ENCODE results near the gene TJP3. TPM values are rescaled to one million over a fixed set of nuclear protein-coding genes. Genes with fewer than 3 reads are reported as not detected.

Gene TJP3
- total RNA-seq, 1 experiment from 2014 or later = not detected

GRCh38 chr19:3790941-3791340 is 82.8 kb downstream of the TJP3 start:
- Histone ChIP-seq H3K27me3 (no peaks in the 10 kb centered on the region), H3K4me3 (no peak overlapping the region), H3K36me3 (no peaks in the 10 kb centered on the region), H3K27ac (no peak overlapping the region), H3K9me3 (replicated peaks) (no peaks in the 10 kb centered on the region), H3K4me1 (no peaks in the 10 kb centered on the region)
- no peak for DNase-seq

- Histone ChIP-seq H3K27ac (no peak overlapping the region), H3K4me1 (no peaks in the 10 kb centered on the region), H3K4me3 (no peak overlapping the region), H3K36me3 (no peaks in the 10 kb centered on the region), H3K9me3 (replicated peaks) (peaks cover 4% of the 10 kb centered on the region; the same call in 1 of the 2 replicates), H3K27me3 (no peaks in the 10 kb centered on the region)
- no peak for DNase-seq
Observed at GRCh38 chr19:3792114-3792513, 83.9 kb downstream of the TJP3 start.

- H3K36me3 ChIP-seq = no peaks in the 10 kb centered on the region
- peaks cover 4% of the 10 kb centered on the region; the same call in 1 of the 2 replicates for H3K9me3 ChIP-seq (replicated peaks)
- no peak overlapping the region for H3K4me3 ChIP-seq
- no peaks in the 10 kb centered on the region for H3K27me3 ChIP-seq
- no peaks in the 10 kb centered on the region for H3K4me1 ChIP-seq
- no peak overlapping the region for H3K27ac ChIP-seq
- no peak for DNase-seq
Observed at GRCh38 chr19:3793799-3794198, 85.6 kb downstream of the TJP3 start.

DNA sequence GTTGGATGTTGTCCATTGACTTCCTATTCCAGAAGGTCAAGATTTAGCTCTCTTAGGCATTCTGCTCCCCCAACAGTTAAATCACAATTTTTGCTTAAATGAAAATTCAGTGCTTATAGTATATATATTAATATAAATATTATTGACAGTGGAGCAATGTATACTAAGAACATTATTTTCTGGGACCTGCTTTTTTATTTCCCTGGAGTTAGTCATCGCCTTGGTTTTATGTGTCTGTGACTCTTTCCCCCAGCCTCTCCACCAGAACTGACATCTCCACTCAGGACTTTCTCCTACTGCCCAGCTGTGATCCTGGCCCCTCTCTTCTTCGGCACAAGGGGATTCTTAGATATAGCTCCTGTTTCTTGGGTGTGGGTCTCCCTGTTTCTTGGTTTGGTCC is 88.2 kb downstream of the TJP3 start:
- Histone ChIP-seq H3K4me3 (no peak overlapping the region), H3K4me1 (no peaks in the 10 kb centered on the region), H3K9me3 (replicated peaks) (peaks cover 4% of the 10 kb centered on the region; the same call in 1 of the 2 replicates), H3K27me3 (peaks cover 7% of the 10 kb centered on the region), H3K36me3 (no peaks in the 10 kb centered on the region), H3K27ac (no peak overlapping the region)
- DNase-seq = no peak

DNA sequence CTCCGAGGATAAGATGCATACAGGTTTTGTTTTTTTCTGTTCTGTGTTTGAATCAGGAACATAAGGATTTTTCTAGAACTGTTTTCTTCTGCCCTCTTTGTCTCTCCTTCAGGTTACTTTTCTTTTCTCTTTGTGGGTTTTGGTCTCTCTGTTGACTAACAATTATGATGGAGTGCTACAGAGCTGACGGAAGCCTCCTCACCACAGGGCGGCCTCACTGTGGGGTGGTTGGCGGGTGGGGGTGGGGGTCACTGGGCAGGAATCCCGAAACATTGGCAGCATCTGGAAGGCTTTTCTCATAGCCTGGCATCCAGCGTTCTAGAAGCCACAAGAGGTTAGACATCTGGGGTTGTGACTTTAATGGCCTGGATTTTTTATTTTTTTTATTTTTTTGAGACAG is 90.0 kb downstream of the TJP3 start:
- no peak for DNase-seq

More for the DNA sequence above, 90.0 kb downstream of the TJP3 start:
- peaks cover 4% of the 10 kb centered on the region; the same call in 1 of the 2 replicates for H3K9me3 ChIP-seq (replicated peaks)
- H3K27ac ChIP-seq = no peak overlapping the region
- H3K4me1 ChIP-seq = no peaks in the 10 kb centered on the region
- no peaks in the 10 kb centered on the region for H3K36me3 ChIP-seq
- peaks cover 20% of the 10 kb centered on the region for H3K27me3 ChIP-seq
- H3K4me3 ChIP-seq = no peak overlapping the region

Other genes with a start within 250 kb of the TJP3 start
- not detected in 2 replicates for gene SMIM24, start 227.9 kb upstream of the TJP3 start, total RNA-seq (2014; rRNA removed; shearing (Covaris generic))
- not detected in 2 replicates for gene SMIM44, start 224.9 kb upstream of the TJP3 start, total RNA-seq (2014; rRNA removed; shearing (Covaris generic))
- 11.7 and 12.3 TPM in 2 replicates for gene DOHH, start 207.7 kb upstream of the TJP3 start, total RNA-seq (2014; rRNA removed; shearing (Covaris generic))
- 31.4 and 31.8 TPM in 2 replicates for gene FZR1, start 202.1 kb upstream of the TJP3 start, total RNA-seq (2014; rRNA removed; shearing (Covaris generic))
- gene TEKTIP1, start 169.2 kb upstream of the TJP3 start, total RNA-seq (2014; rRNA removed; shearing (Covaris generic)) = not detected in 2 replicates
- 54.6 and 57.1 TPM in 2 replicates for gene MFSD12, start 150.8 kb upstream of the TJP3 start, total RNA-seq (2014; rRNA removed; shearing (Covaris generic))
- 45.0 and 48.0 TPM in 2 replicates for gene HMG20B, start 135.4 kb upstream of the TJP3 start, total RNA-seq (2014; rRNA removed; shearing (Covaris generic))
- gene GIPC3, start 122.9 kb upstream of the TJP3 start, total RNA-seq (2014; rRNA removed; shearing (Covaris generic)) = 0.03 and 0.06 TPM in 2 replicates
- gene TBXA2R, start 101.5 kb upstream of the TJP3 start, total RNA-seq (2014; rRNA removed; shearing (Covaris generic)) = 0.06 and 0.13 TPM in 2 replicates
- 21.4 and 21.6 TPM in 2 replicates for gene CACTIN, start 81.6 kb upstream of the TJP3 start, total RNA-seq (2014; rRNA removed; shearing (Covaris generic))
- 11.8 and 12.2 TPM in 2 replicates for gene PIP5K1C, start 7.9 kb upstream of the TJP3 start, total RNA-seq (2014; rRNA removed; shearing (Covaris generic))
- 15.0 and 15.2 TPM in 2 replicates for gene APBA3, start 53.3 kb downstream of the TJP3 start, total RNA-seq (2014; rRNA removed; shearing (Covaris generic))
- 23.9 and 29.4 TPM in 2 replicates for gene MRPL54, start 54.3 kb downstream of the TJP3 start, total RNA-seq (2014; rRNA removed; shearing (Covaris generic))
- gene RAX2, start 63.8 kb downstream of the TJP3 start, total RNA-seq (2014; rRNA removed; shearing (Covaris generic)) = not detected in 2 replicates
- gene MATK, start 78.0 kb downstream of the TJP3 start, total RNA-seq (2014; rRNA removed; shearing (Covaris generic)) = not detected in 2 replicates
- gene ZFR2, start 160.7 kb downstream of the TJP3 start, total RNA-seq (2014; rRNA removed; shearing (Covaris generic)) = not detected in 2 replicates
- not detected in 2 replicates for gene ATCAY, start 172.3 kb downstream of the TJP3 start, total RNA-seq (2014; rRNA removed; shearing (Covaris generic))
- gene NMRK2, start 224.7 kb downstream of the TJP3 start, total RNA-seq (2014; rRNA removed; shearing (Covaris generic)) = 0.79 and 1.1 TPM in 2 replicates

Data from SJCRH30 (cell line).